ENCODE measurements around the gene POLR3K.

The POLR3K gene

GRCh38 chr16:94918-95265 lies 41.5 kb upstream of the POLR3K start:
- TF ChIP-seq SETDB1 (IDR thresholded peaks at IDR 0.05; ENCODE audit: insufficient read length, low read length) (no peak), ZNF707 (tag by site-specific recombination; IDR thresholded peaks at IDR 0.05) (no peak), REPIN1 (tag by site-specific recombination; IDR thresholded peaks at IDR 0.05; ENCODE audit: low read depth) (no peak), ZNF433 (tag by site-specific recombination; IDR thresholded peaks at IDR 0.05; ENCODE audit: low read depth) (no peak), ZNF488 (tag by site-specific recombination; IDR thresholded peaks at IDR 0.05) (no peak), ZFP37 (tag by site-specific recombination; IDR thresholded peaks at IDR 0.05) (no peak), ZSCAN4 (tag by site-specific recombination; IDR thresholded peaks at IDR 0.05) (no peak), ZNF221 (tag by site-specific recombination; IDR thresholded peaks at IDR 0.05; ENCODE audit: borderline replicate concordance) (no peak), ZNF777 (tag by site-specific recombination; IDR thresholded peaks at IDR 0.05; ENCODE audit: borderline replicate concordance) (no peak), ZNF140 (tag by site-specific recombination; IDR thresholded peaks at IDR 0.05) (no peak), ZNF704 (tag by site-specific recombination; IDR thresholded peaks at IDR 0.05) (no peak), ZSCAN5A (tag by site-specific recombination; IDR thresholded peaks at IDR 0.05) (no peak), ZBTB49 (tag by site-specific recombination; IDR thresholded peaks at IDR 0.05; ENCODE audit: low read depth) (no peak), ZNF76 (tag by site-specific recombination; IDR thresholded peaks at IDR 0.05; ENCODE audit: borderline replicate concordance, low read depth) (no peak), AEBP2 (tag by site-specific recombination; IDR thresholded peaks at IDR 0.05; ENCODE audit: borderline replicate concordance) (no peak), ZBTB10 (tag by site-specific recombination; IDR thresholded peaks at IDR 0.05) (no peak)
- no peak overlapping the region for H3K4me3 ChIP-seq (ENCODE audit: low read depth, low read length)
- no peaks in the 10 kb centered on the region for H3K9me3 ChIP-seq (ENCODE audit: control insufficient read depth, insufficient read depth, low read depth, low read length)
- H3K27ac ChIP-seq (ENCODE audit: extremely low read depth, low read depth, low read length) = no peak overlapping the region
- H3K36me3 ChIP-seq (ENCODE audit: control insufficient read depth in 2 of 2, insufficient read depth in 1 of 2, low read length in 2 of 2) = peaks cover 6 to 45% of the 10 kb centered on the region in 2 experiments; a peak in 2 of 3 replicates
- ChIA-PET CTCF (interaction anchor here (0.7 to 6.8 kb wide), 12 partner anchors 9 to 87 kb away, joined by 3 to 245 read pairs (median 10); partner anchors contain the start of gene MPG), POLR2A (interaction anchor here (0.6 to 1.2 kb wide), 3 partner anchors 29 to 267 kb away, joined by 3 read pairs; no protein-coding TSS in a partner anchor)
- H3K4me1 ChIP-seq (ENCODE audit: control insufficient read depth, insufficient read depth, low read length) = no peaks in the 10 kb centered on the region; the same call in 1 of the 2 replicates

Measured in HEK293 (cell line).